Stimulated activated CD8-positive, alpha-beta memory T cell treated with anti-CD3 and anti-CD28 coated beads, Interleukin-2, amount 100 ng/mL, for 48 hours (primary cell): ENCODE measurements around the gene ENKUR.

Experiments
- DNase-seq, 2 donors: peaks; one replicate each; pipeline ENCODE4 v3.0.0-alpha.2; 2020; ENCODE audit warnings: low read depth in 2 of 2

Gene ENKUR, protein sequence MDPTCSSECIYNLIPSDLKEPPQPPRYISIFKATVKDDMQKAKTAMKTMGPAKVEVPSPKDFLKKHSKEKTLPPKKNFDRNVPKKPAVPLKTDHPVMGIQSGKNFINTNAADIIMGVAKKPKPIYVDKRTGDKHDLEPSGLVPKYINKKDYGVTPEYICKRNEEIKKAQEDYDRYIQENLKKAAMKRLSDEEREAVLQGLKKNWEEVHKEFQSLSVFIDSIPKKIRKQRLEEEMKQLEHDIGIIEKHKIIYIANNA

DNA sequence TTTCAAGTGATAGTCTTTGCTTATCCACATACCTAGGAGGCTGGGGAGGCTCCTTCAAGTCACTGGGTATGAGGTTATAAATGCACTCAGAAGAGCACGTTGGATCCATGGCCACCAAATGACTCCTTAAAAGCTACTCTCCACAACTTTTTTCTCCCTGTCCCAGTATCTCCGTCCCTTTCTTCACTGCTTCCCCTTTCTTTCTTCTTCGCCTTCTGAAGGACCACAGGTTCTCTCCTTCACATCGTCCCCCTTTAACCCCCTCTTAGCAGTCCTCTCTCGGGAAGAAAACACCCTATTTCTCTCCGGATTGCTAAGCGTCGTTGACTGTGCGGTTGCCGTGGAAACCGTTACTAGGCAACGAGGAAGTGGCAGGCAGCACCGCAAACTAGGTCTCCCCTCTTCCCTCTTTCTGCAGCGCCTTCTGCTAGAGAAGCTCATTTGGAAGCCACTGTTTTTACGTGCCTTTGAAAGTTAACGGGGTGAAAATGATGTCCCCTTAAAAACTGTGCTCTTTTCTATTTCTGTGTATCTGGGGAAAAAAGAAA, at the start of gene ENKUR:
TSS of gene ENKUR (minus strand) at position 331 of the 548 bp plus-strand sequence. CDS start at position 109, 222 bp downstream.
- peak; percentile 81 to 86 for DNase-seq

DNA sequence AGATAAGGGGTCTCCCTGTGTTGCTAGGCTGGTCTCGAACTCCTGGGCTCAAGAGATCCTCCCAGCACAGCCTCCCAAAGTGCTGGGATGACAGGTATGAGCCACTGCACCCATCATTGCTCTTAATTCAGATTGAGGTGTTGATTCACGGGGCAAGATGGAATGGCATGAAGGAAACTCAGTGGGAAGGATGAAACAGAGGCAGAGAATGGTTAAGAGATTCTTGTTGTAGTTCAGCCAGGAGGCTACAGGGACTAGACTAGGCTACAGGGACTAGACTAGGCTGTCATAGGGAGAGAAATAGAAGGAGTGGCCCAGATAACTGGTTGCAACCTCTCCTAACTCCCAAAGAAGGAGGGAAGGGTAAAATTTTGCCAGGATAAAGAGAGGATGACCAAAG, 48.4 kb upstream of the ENKUR start:
- no peak for DNase-seq

DNA sequence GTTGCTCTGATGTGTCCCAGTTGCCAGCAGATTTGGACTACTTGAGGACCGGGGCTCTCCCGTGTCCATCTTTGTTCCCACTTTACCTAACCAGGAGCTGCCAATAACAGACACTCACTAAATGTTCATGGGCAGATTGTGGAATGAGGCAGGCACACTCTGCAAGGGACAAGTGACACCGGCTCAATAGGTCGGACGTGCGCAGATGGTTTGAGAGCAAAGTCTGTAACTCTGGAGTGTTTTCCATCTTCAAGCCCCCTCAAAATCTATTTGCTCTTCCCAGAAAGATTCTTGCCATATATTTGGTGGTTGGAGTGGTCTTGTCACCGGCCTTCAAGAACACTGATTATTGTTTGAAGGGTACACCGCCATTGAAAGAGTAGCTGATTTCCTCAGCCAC, 47.7 kb upstream of the ENKUR start:
- no peak for DNase-seq

DNA sequence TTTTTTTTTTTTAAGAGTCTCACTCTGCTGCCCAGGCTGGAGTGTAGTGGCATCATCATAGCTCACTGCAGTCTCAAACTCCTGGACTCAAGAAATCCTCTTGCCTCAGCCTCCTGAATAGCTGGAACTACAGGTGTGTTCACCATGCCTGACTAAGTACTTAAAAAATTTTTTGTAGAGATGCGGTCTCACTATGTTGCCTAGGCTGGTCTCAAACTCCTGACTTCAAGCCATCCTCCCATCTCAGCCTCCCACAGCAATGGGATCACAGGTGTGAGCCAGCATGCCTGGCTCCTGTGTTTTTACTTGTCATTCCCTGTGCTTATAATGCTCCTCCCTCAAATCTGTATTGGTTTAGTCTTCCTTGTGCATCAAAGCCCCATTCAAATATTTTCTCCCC, 47.2 kb upstream of the ENKUR start:
- no peak for DNase-seq

DNA sequence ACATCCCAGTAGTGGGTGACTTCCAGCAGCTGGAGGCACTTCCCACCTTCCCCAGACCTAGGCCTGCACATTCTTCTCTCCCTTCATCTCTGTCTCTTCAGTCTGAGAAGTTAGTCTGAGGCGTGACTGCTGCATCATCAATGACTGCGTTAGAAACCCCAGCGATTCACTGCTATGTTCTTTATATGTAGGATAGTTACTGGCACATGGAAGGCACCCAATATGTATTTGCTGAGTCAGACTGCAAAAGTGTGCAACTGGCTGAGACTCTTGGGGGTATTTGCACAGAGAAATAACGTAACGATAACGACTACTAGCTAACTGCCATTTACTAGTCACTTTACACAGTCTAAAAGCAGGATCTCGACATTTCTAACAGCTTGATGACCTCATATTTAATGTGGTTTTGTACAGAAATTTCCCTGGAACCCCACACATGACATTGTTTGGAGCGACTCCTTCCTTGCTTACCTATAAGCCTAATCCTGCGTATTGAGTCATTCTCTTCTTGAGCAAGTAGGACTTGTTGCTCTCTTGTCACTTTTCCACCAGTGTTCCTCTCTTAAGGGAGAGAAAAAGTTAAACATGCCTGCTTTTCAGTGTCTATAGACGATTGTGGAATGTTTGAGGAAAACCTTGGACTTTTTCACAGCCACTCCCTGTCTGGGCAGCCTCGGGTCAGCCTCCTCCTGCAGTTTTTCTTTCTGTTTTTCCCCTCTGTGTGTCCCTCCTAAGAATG, 45.9 kb upstream of the ENKUR start:
- no peak for DNase-seq

DNA sequence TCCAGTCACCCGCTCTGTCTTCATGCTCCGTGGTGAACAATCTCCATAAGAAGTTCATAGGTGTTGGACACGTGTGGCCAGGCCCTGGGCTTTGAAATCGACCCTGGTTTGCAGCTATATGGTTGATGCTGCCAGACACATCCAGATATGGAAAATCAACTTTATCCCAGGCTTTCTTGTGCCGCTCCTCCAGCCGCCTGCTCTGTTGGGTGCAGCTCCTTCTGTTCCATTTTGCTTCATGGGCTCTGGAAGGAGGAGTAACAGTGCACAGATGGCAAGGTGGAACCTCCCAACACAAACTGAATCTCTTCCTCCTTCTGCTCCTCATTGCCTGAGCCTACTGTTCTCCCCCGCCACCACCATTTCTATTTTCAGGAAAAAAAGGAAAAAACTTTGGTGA, 45.2 kb upstream of the ENKUR start:
- no peak for DNase-seq

DNA sequence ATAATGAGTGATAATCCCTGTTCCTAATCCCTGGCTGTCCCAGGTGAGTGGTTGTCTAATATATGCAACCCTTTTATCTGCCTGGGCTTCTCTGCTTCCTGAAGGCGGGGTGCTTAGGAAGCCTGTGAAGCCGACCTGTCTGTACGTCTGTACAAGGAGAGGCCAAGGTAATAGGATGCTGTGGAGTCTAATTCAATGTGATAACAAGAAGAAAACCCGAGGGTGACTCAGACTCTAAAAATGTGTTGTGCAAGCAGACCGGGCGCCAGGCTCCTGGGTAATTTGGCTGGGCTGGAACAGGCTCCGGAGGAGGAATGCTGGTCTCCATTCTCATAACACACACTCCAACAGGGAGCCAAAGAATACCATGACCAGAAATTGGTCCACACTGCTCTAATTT, 44.0 kb upstream of the ENKUR start:
- no peak for DNase-seq

DNA sequence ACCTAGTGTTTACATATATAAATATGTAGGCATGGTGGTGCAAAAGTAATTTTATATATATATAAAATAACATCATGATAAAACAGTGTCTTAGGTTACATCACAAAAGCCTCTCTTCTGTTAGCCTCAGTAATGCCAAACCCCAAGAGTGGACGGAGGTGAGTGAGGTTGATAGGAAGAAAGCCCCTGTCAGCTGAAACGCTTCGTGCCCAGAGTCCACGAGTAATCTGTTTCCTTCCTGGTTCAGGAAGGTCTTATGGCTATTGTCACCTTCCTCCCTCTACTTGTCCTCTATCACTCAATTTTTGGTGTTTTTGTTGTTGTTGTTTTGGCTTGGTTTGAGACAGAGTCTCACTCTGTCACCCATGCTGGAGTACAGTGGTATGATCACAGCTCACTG, 41.9 kb upstream of the ENKUR start:
- DNase-seq = no peak

DNA sequence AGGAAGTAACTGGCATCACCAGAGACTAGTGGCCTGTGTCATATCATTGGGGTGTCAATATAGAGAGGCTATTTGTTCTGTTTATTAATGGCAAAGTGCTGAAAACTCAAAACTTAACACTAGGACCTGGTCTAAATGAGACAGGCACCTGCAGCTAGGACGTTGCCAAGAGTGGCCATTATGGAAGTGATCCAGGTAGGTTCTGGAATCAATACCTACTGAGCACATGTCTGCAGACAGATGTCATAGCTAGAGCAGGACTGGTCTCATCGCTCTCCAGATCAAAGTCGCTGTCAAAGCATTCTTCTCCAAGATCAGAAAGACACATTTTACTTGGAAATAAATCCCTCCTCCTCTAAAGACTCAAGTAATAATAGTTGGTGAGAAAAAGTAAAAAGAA, 40.8 kb upstream of the ENKUR start:
- DNase-seq = no peak

DNA sequence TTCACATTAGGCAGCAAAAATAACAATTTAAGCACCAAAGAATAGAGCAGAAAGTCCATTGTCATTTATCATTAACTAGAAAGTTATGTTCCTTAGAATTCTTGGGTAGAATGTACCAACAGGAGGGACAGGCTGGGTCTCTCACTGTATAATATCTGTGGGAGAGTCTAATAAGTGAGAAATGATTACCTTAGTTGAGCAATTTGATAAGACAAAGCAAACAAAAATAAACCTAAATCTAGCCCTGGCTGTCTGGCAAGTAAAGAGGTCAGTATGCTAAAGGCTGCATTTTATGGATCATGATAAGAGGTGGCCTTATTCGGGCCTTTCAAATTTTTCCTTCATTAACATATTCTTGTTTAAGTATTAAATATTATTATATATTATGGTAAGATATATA, 36.1 kb upstream of the ENKUR start:
- DNase-seq = no peak

DNA sequence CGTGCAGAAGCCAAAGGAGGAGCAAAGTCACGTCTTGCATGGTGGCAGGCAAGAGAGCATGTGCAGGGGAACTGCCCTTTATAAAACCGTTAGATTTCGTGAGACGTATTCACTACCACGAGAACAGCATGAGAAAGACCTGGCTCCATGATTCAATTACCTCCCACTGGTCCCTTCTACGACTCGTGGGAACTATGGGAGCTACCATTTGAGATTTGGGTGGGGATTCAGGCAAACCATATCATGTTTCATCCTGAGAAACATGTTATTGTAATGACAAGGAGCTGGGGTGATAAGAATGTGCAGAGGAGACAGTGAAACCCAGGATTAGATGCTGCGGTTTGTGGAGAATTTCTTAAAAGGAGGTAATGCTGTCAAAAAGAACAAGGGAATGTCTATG, 34.4 kb upstream of the ENKUR start:
- DNase-seq = no peak

DNA sequence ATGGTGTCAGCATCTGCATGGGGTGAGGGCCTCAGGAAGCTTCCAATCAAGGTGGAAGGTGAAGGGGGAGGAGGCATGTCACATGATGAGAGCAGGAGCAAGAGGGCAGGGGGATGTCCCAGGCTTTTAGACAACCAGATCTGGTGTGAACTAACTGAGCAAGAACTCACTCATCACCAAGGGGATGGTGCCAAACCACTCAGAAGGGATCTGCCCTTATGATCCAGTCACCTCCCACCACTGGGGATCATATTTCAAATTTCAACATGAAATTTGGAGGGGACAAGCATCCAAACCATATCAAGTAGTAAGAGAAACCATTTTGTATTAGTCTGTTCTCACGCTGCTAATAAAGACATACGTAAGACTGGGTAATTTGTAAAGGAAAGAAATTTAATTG, 34.0 kb upstream of the ENKUR start:
- DNase-seq = no peak

DNA sequence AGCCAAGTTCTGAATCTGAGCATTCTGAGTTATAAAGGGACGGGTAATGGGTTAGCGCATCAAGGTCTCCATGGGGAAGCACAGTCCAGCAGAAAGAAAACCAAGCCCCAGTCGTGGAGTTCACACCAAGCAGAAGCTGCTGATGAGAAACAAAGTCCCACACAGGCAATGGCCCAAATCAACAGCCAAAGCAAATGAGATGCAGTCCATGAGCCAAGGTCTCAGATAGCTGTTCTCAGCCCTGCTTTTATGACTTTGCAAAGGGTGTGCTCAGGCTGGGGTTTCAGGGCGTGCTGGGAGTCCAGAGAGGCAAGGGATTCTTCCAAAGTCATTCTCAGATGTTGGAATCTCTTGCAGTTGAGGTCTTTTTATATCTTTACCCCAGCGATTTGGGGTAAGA, 32.5 kb upstream of the ENKUR start:
- no peak for DNase-seq

DNA sequence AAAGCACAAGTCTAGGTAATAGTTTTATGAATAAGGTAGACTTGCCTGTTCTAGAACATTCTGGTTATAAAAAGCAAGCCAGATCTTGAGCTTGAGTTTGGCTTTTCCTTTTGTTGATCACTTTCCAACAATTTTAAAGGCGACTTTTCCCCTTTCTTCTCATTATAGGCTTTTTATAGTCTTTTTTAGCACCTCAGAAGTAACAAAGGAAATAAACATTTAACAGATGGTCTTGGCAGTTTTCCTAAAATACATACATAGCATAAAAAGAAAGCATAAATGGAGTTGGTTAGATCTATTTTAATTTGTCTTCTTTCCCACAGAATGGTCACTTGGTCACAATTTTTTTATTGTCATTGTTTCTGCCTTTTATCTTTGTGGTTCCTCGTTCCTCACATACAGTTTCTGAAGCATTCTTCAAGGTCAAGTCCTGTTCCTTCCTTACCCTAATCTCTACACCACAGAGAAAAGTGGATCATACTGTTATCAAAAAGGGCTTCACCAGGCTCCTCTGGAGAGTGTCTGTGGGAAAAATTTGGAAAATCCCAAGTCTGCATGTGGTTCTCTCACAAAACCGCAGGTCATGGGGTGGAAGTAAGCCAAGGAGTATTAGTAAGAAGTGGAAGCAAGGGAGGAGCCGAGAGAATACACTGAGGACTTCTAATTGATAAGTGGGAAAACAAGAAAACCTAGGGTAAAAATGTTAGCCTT, 31.8 kb upstream of the ENKUR start:
- no peak for DNase-seq

DNA sequence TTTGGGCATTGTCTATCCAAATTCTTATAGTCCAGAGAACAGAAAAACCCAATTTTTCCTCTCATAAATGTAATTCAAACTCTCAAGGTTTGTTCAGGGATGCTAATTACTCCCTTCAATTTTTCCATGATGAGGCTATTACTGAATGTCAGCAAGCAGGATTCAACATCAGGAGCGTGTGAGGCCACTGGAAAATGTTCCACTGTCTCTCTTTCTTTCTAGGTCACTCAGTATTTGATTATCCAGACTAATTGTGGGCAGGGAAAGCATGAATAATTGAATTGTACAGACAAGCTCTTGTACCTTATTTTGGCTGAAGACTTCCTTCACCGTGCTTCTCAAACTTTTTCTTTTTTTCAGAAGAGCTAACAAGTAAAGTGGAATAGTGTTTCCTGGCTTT, 31.1 kb upstream of the ENKUR start:
- no peak for DNase-seq

DNA sequence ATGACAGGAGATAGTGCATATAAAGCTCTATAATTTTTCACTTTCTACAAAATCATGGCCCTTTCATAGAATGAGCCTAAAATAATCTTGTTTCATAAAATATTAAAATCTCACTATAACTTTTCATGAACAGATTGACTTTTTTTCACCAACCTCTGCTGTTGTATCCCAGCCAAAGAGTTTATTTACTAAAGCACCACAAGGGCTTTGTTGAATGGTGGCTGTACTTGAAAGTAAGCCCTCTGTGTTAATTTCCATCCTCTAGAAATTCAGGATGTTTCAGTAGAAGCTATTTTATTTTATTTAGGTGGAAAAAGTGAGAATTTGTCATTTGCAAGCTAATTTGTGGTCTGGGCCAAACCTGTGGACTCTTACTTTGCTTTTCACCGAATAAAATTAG, 30.7 kb upstream of the ENKUR start:
- DNase-seq = no peak

DNA sequence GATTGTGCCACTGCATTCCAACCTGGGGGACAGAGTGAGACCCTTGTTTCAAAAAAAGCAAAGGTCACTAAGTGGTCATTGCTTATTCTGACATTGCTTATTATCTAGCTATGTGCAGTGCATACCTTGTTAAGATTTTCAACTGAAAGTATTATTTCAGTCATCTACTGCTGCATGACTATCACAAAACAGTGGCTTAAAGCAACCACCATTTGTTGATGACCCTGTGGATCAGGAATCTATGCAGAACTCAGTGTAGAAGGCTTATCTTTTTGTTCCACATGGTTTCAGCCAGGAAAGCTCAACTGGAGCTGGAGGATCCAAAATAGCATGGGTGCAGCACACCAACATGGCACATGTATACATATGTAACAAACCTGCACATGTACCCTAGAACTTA, 23.6 kb upstream of the ENKUR start:
- no peak for DNase-seq

DNA sequence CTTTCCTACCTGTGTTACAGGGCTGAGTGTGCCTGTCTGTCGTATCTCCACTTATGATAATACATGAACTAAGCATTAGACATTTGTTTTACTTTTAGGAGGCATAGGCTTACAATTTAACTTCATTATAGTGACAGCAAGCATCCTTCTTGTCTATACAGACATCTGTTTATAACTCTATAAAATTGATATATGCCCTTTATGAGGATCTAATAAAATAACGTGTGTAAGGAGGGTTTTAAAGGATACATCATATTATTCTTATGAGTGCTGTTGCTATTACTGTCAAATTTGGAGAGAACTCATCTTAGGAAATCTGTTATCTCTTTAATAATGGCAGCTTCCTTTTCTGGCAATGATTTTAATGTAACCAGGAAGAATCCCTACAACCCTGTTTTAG, 22.4 kb upstream of the ENKUR start:
- no peak for DNase-seq

DNA sequence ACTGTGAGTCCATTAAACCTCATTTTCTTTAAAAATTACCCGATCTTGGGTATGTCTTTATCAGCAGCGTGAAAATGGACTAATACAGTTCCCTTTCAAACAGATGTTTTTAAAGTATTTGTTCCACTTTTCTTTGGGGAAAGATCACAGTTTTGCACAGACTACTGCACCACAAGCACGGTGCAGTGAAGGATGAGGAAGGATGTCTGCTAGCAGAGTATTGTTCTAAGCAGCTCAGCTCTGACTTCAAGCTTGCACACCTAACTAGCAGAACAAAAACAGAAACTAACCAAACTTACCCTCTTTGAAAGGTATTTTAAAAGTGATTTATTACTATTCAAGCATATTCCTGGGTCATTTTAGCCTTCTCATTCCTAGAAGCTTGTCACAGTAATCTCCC, 20.4 kb upstream of the ENKUR start:
- DNase-seq = no peak

DNA sequence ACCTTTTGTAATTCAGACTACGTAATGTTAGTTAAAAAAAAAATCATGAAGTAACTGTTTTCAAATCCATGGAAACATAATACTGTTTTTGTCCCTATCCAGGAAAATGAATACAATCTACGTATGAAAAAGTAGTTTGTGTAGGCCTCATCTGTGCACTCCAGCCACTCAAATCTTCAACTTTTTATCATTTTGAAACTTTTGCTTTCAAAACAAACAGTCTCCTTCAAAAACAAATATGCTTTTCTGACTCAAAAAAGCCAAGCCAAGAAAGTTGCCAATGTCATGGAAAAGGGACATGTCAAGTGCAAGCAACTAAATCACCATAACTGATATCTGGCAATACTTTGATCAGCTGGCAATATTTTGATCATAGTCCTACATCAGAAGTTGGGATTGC, 13.6 kb upstream of the ENKUR start:
- no peak for DNase-seq

DNA sequence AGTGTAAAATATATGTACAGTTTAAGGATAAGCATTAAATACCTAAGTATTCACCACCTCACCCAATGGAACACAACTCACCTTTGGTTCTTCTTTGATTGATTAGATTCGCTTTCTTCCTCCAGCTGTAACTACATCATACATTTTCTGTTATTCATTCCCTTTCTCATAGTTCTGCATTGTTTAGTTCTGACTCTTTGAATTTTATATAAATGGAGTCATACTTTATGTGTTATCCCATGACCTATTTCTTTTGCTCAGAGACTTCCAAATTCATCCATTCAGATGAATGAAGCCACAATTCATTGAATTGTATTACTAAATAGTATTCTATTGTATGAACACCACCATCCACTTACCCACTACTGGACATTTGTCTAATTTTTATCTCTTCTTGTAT, 12.8 kb upstream of the ENKUR start:
- DNase-seq = no peak

DNA sequence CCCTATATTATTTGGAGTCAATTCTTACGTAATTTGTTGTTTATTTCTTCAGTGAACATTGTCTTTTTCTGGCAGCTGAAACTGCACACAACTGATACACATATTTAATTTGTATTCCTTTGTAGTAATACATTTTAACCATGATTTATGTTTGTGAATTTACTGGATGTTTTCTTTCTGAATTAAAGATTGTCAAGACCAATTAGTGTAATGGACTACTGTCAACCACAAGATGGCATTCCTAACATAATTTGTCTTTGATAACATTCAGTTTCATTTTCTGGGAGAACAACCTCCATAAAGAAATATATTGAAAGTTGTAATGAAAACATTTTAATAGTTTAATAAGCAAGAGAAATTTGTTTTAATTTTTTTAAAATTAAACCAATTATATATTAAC, 10.5 kb upstream of the ENKUR start:
- DNase-seq = no peak

DNA sequence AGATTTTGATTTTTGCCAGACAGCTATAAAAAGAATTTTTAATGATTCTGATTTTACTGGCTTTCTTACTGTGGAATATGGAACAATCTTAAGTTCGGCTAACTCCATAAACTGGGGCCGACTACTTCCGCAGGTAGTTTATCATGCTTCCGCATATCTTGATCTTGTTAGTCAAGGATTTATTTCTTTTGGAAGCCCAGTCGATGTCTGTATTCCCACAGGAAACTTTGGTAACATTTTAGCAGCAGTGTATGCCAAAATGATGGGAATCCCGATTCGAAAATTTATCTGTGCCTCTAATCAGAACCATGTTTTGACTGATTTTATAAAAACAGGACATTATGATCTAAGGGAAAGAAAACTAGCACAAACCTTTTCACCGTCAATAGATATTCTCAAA, 8.6 kb upstream of the ENKUR start:
- no peak for DNase-seq
